HEK293 (cell line): ENCODE data around the gene RNF41.

Experiments
- ATF2 ChIP-seq: fragments of 450-650 bp; formaldehyde crosslinking; IDR thresholded peaks from 2 replicates; pipeline ENCODE4 v1.5.1; 2016; ENCODE audit warnings: missing biosample characterization, missing genetic modification characterization, low read depth
- BCL11B ChIP-seq: fragments of 450-650 bp; formaldehyde crosslinking; IDR thresholded peaks from 2 replicates; pipeline ENCODE4 v1.5.1; 2016; ENCODE audit warnings: low read depth, missing biosample characterization, missing genetic modification characterization
- ELK4 ChIP-seq: IDR thresholded peaks from 2 replicates; pipeline ENCODE4 v1.6.1; 2011; ENCODE audit warnings: mild to moderate bottlenecking, low read depth, low read length, borderline replicate concordance
- GLI2 ChIP-seq: fragments of 450-650 bp; formaldehyde crosslinking; IDR thresholded peaks from 2 replicates; pipeline ENCODE4; 2017; ENCODE audit warnings: missing biosample characterization, missing genetic modification characterization, low read depth, borderline replicate concordance
- GLIS1 ChIP-seq: fragments of 450-650 bp; formaldehyde crosslinking; IDR thresholded peaks from 2 replicates; pipeline ENCODE4 v1.5.1; 2016; ENCODE audit warnings: missing biosample characterization, missing genetic modification characterization
- GLIS2 ChIP-seq: fragments of 450-650 bp; formaldehyde crosslinking; IDR thresholded peaks from 2 replicates; pipeline ENCODE4 v1.5.1; 2016; ENCODE audit warnings: missing biosample characterization, missing genetic modification characterization
- HOXA7 ChIP-seq: sonication (generic); formaldehyde crosslinking; IDR thresholded peaks from 2 replicates; pipeline ENCODE4 v1.8.1; 2022; ENCODE audit warnings: missing genetic modification reagents, borderline replicate concordance
- KLF16 ChIP-seq: fragments of 450-650 bp; formaldehyde crosslinking; IDR thresholded peaks from 2 replicates; pipeline ENCODE4 v1.5.1; 2017; ENCODE audit warnings: missing biosample characterization, missing genetic modification characterization
- PBX3 ChIP-seq: sonication (generic); formaldehyde crosslinking; IDR thresholded peaks from 2 replicates; pipeline ENCODE4 v1.8.1; 2022; ENCODE audit warnings: mild to moderate bottlenecking, moderate library complexity, missing genetic modification reagents
- SP7 ChIP-seq: fragments of 450-650 bp; formaldehyde crosslinking; IDR thresholded peaks from 2 replicates; pipeline ENCODE4 v1.5.1; 2016; ENCODE audit warnings: missing biosample characterization, missing genetic modification characterization
- ZBTB21 ChIP-seq: fragments of 450-650 bp; formaldehyde crosslinking; IDR thresholded peaks from 2 replicates; pipeline ENCODE4 v1.5.1; 2017; ENCODE audit warnings: missing biosample characterization, missing genetic modification characterization
- ZBTB6 ChIP-seq: fragments of 450-650 bp; formaldehyde crosslinking; IDR thresholded peaks from 2 replicates; pipeline ENCODE4 v1.5.1; 2017; ENCODE audit warnings: missing biosample characterization, missing genetic modification characterization
- ZFP3 ChIP-seq: fragments of 450-650 bp; formaldehyde crosslinking; IDR thresholded peaks from 2 replicates; pipeline ENCODE4 v1.5.1; 2016; ENCODE audit warnings: low read depth, missing biosample characterization, missing genetic modification characterization
- ZNF169 ChIP-seq: fragments of 450-650 bp; formaldehyde crosslinking; IDR thresholded peaks from 2 replicates; pipeline ENCODE4 v1.5.1; 2016; ENCODE audit warnings: missing biosample characterization, missing genetic modification characterization
- ZNF266 ChIP-seq: fragments of 450-650 bp; formaldehyde crosslinking; IDR thresholded peaks from 2 replicates; pipeline ENCODE4 v1.5.1; 2016; ENCODE audit warnings: missing biosample characterization, missing genetic modification characterization, low read depth
- ZNF292 ChIP-seq: fragments of 450-650 bp; formaldehyde crosslinking; IDR thresholded peaks from 2 replicates; pipeline ENCODE4 v1.5.1; 2016; ENCODE audit warnings: low read depth, missing biosample characterization, missing genetic modification characterization, borderline replicate concordance
- ZNF354C ChIP-seq: fragments of 450-650 bp; formaldehyde crosslinking; IDR thresholded peaks from 2 replicates; pipeline ENCODE4 v1.5.1; 2016; ENCODE audit warnings: missing biosample characterization, missing genetic modification characterization, low read depth, borderline replicate concordance
- ZNF366 ChIP-seq: fragments of 450-650 bp; formaldehyde crosslinking; conservative IDR thresholded peaks from 2 replicates; pipeline ENCODE4 v1.5.1; 2016; ENCODE audit warnings: missing biosample characterization, missing genetic modification characterization
- ZNF426 ChIP-seq: fragments of 450-650 bp; formaldehyde crosslinking; IDR thresholded peaks from 2 replicates; pipeline ENCODE4 v1.5.1; 2017; ENCODE audit warnings: missing biosample characterization, missing genetic modification characterization, mild to moderate bottlenecking, inconsistent platforms, moderate library complexity
- ZNF48 ChIP-seq: fragments of 450-650 bp; formaldehyde crosslinking; IDR thresholded peaks from 2 replicates; pipeline ENCODE4 v1.5.1; 2016; ENCODE audit warnings: missing biosample characterization, missing genetic modification characterization
- ZNF488 ChIP-seq: fragments of 450-650 bp; formaldehyde crosslinking; IDR thresholded peaks from 2 replicates; pipeline ENCODE4 v1.5.1; 2016; ENCODE audit warnings: missing biosample characterization, missing genetic modification characterization
- ZNF513 ChIP-seq: fragments of 450-650 bp; IDR thresholded peaks from 2 replicates; pipeline ENCODE4 v1.5.1; 2018; ENCODE audit warnings: missing biosample characterization, missing genetic modification characterization
- ZNF521 ChIP-seq: fragments of 450-650 bp; formaldehyde crosslinking; IDR thresholded peaks from 2 replicates; pipeline ENCODE4 v1.5.1; 2017; ENCODE audit warnings: missing biosample characterization, mild to moderate bottlenecking, missing genetic modification characterization
- ZNF529 ChIP-seq: fragments of 450-650 bp; formaldehyde crosslinking; IDR thresholded peaks from 2 replicates; pipeline ENCODE4 v1.5.1; 2017; ENCODE audit warnings: missing genetic modification characterization, missing biosample characterization; ENCODE audit not compliant: insufficient replicate concordance
- ZNF549 ChIP-seq: fragments of 450-650 bp; IDR thresholded peaks from 2 replicates; pipeline ENCODE4 v1.5.1; 2018; ENCODE audit warnings: missing biosample characterization, missing genetic modification characterization, mild to moderate bottlenecking, inconsistent platforms, moderate library complexity
- ZNF600 ChIP-seq: fragments of 450-650 bp; formaldehyde crosslinking; IDR thresholded peaks from 2 replicates; pipeline ENCODE4 v1.5.1; 2016; ENCODE audit warnings: missing biosample characterization, missing genetic modification characterization
- ZNF776 ChIP-seq: fragments of 450-650 bp; formaldehyde crosslinking; IDR thresholded peaks from 2 replicates; pipeline ENCODE4 v1.5.0; 2017; ENCODE audit warnings: missing biosample characterization, missing genetic modification characterization, borderline replicate concordance
- ZNF830 ChIP-seq: fragments of 450-650 bp; IDR thresholded peaks from 2 replicates; pipeline ENCODE4 v1.5.0; 2018; ENCODE audit warnings: missing biosample characterization, missing genetic modification characterization, low read depth, mild to moderate bottlenecking, moderate library complexity
- ZSCAN16 ChIP-seq: fragments of 450-650 bp; formaldehyde crosslinking; IDR thresholded peaks from 2 replicates; pipeline ENCODE4 v1.5.1; 2016; ENCODE audit warnings: missing biosample characterization, missing genetic modification characterization
- ZSCAN23 ChIP-seq: fragments of 450-650 bp; formaldehyde crosslinking; IDR thresholded peaks from 2 replicates; pipeline ENCODE4 v1.5.1; 2016; ENCODE audit warnings: missing biosample characterization, missing genetic modification characterization

Gene RNF41

GRCh38 chr12:56157201-56158028 lies 64.3 kb downstream of the RNF41 start (continued):
- no peak for TF ChIP-seq ZNF521
- TF ChIP-seq GLIS1 (tag by site-specific recombination), result peak; percentile 20; the same call in 1 of the 2 replicates
- no peak for TF ChIP-seq ZSCAN23
- no peak for TF ChIP-seq ZSCAN16 (tag by site-specific recombination)
- peak; percentile 45; the same call in 1 of the 2 replicates for TF ChIP-seq KLF16 (tag by site-specific recombination)
- TF ChIP-seq GLI2 (tag by site-specific recombination), result no peak
- TF ChIP-seq ZNF426 (tag by site-specific recombination), result no peak
- TF ChIP-seq ZNF529 (tag by site-specific recombination), result no peak
- no peak for TF ChIP-seq ZBTB21 (tag by site-specific recombination)
- no peak for TF ChIP-seq HOXA7
- no peak; the same call in 1 of the 2 replicates for TF ChIP-seq ATF2 (tag by site-specific recombination)
- TF ChIP-seq ZNF366 (tag by site-specific recombination), result peak; percentile 70
- TF ChIP-seq ZBTB6 (tag by site-specific recombination), result peak; percentile 28; the same call in 1 of the 2 replicates
- TF ChIP-seq ZNF292, result no peak
- TF ChIP-seq ZNF549 (tag by site-specific recombination), result peak; percentile 98
- peak; percentile 98 for TF ChIP-seq ZNF600
- TF ChIP-seq ZNF830 (tag by site-specific recombination), result no peak
- no peak for TF ChIP-seq ZFP3
- no peak for TF ChIP-seq ZNF776 (tag by site-specific recombination)
- TF ChIP-seq PBX3 (CRISPR knock-in tag), result no peak
- peak; percentile 17; the same call in 1 of the 2 replicates for TF ChIP-seq SP7 (tag by site-specific recombination)
- no peak for TF ChIP-seq ZNF488
- no peak for TF ChIP-seq ZNF266 (tag by site-specific recombination)
- TF ChIP-seq ELK4, result no peak
- no peak for TF ChIP-seq ZNF48 (tag by site-specific recombination)
- TF ChIP-seq GLIS2 (tag by site-specific recombination), result peak; percentile 20; the same call in 1 of the 2 replicates
- TF ChIP-seq ZNF513 (tag by site-specific recombination), result no peak
- no peak for TF ChIP-seq BCL11B (tag by site-specific recombination)
- no peak for TF ChIP-seq ZNF169 (tag by site-specific recombination)
- no peak for TF ChIP-seq ZNF354C (tag by site-specific recombination)
